ENCODE data around the gene NOS2.

Gene NOS2

DNA sequence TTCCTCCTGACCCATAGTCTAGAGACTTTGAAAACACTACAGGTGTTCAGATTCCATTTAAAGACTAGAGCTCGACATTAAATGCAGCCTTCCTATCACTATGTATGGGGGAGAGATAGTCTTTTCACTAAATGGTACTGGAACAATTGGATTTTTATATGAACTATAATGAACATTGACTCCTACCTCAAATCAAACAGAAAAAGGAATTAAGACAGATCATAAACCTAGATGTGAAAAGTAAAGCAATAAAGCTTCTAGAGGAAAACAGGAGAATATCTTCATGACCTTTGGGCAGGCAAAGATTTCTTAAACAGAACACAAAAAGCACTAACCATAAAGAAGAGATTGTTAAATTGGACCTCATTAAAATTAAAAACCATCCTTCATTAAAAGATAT is 18.8 kb upstream of the NOS2 start:
- in situ Hi-C loops (cut with HindIII; ENCODE audit: low sequenced_read_pairs) = no loop called here

DNA sequence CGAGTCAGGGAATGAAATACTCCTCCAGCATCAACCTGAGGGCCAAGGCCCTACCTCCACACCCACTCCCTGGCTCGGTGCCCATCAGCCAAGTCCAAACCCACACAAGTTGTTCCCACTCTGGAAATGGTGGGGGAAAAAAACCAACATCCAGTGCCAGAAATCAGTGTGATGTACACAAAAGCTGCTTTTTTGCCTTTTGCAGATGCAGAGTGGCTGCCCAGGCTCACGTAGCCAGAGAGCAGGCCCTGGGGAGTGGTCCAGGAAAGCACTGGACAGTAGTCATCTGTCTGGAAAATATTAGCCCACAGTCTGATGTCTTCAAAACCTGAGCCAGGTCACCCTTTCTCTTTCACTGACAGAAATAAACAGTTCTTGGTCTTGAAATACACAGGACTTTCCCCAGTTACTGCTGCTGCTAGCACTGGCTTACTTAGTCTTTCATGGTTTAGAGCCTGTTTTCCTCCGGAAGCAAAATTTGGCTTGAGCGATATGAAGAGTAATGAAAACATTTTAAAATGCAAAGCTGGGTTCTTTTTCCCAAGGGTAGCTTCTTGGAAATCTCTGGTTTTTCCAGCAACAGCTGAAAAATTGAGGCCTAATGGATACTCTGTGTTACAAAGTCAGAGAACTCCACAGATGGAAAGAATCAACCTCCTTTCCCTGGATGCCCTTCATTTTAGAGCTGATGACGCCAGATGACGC is 18.2 kb upstream of the NOS2 start:
- in situ Hi-C loops (cut with HindIII; ENCODE audit: low sequenced_read_pairs) = no loop called here

- in situ Hi-C loops (cut with HindIII; ENCODE audit: low sequenced_read_pairs) = no loop called here
These were observed 17.4 kb upstream of the NOS2 start for GRCh38 chr17:27817731-27818130.

- in situ Hi-C loops (cut with HindIII; ENCODE audit: low sequenced_read_pairs) = no loop called here
These were observed 16.6 kb upstream of the NOS2 start for GRCh38 chr17:27816946-27817345.

DNA sequence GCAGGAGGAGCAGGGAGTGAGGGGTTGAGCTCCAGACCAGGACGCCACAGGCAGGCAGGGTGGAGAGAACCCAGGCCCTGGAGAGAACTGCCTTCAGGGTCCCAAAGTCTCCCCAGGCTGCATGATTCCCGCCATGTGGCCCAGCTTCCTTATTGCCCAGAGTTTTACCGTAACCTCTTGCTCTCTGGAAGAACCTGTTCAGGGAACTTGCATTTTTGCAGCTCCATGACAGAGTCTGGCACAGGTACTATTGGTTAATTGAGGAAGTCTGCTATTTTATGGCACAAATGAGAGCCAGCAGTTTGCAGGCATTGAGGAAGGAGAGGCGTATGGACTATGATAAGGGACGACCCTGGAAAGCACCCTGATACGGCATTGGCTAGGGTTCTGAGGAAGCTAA is 11.6 kb upstream of the NOS2 start:
- in situ Hi-C loops (cut with HindIII; ENCODE audit: low sequenced_read_pairs) = no loop called here

DNA sequence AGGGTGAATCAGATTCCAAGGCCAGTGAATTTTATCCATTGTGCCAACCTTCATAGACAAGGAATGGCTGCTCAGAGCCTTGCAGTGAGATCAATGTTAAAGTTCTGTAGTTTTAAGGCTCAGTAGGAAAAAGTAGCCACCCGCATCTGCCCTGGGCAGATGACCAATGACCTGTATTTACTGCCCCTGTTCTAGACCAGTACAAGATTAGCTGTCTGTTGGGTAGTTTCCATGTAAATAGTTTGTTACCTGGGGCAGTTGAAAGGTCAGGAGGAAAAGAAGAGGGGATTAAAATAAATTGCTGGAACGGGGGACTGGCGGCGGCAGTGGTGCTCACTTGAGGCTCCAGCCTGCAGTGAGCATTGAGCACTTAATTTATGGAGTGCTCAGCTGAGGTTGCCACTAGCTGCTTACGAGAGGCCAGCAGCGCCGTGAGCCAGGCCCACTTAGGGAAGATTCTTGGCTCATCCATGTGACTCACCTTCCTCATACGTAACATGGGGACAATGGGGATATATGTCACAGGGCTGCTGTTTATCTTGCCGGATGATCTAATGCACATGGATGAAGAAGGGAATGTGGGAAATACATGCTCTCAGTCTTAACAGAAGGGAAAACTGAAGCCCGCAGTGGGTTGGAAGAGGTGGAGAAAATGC is 10.7 kb upstream of the NOS2 start:
- in situ Hi-C loops (cut with HindIII; ENCODE audit: low sequenced_read_pairs) = no loop called here

- in situ Hi-C loops (cut with HindIII; ENCODE audit: low sequenced_read_pairs) = no loop called here
These were observed 10.0 kb upstream of the NOS2 start for GRCh38 chr17:27810211-27810901.

GRCh38 chr17:27809555-27809954 is 9.2 kb upstream of the NOS2 start:
- in situ Hi-C loops (cut with HindIII; ENCODE audit: low sequenced_read_pairs) = loop anchor here (5.0 kb wide), 1 partner anchor 73 kb away; no protein-coding TSS in a partner anchor

GRCh38 chr17:27808628-27809027 is 8.3 kb upstream of the NOS2 start:
- in situ Hi-C loops (cut with HindIII; ENCODE audit: low sequenced_read_pairs) = loop anchor here (5.0 kb wide), 1 partner anchor 74 kb away; no protein-coding TSS in a partner anchor

DNA sequence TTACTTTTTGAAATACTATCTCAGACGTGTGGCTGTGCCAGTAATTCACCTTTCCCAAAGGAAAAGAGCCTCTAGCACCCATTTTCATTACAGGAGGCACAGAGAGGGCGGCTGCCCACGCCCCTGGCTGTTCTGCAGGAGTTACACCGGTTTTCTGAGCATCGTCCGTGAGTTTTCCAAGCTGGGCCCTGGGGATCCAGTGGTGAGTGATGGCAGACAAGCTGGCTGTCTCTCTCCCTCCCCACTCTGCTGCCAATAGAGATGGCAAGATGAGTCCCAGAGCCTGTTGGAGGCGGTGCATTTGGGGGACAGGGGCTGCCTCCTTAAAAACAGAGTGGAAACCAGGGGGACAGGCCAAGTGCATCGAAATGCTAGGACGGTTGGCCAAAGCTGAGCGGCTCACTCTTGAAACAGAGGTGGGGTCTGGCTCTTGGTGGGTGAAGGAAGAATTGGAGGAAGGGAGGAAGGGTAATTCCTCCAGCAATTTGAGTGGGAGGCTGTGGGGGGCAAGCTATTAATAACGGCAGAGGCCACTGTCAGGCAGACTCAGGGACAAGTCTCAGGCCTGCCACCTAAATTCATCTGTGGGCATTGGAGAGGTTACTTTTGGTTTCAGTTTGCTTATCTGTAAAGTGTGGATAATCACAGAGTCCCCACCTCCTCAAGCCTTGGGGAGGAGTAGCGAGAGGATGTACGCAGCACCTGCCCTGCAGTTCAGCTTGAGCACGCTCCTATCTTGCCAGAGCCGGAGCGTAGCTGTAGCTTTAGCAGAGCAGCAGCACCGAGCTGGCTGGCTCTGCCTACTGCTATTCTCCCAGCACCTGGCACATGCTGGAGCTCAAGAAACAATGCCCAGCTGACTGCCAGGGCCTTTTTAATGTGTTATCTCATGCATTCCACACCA is 7.5 kb upstream of the NOS2 start:
- in situ Hi-C loops (cut with HindIII; ENCODE audit: low sequenced_read_pairs) = loop anchor here (5.0 kb wide), 1 partner anchor 74 kb away; no protein-coding TSS in a partner anchor

- in situ Hi-C loops (cut with HindIII; ENCODE audit: low sequenced_read_pairs) = loop anchor here (5.0 kb wide), 1 partner anchor 77 kb away; no protein-coding TSS in a partner anchor
These were observed 5.3 kb upstream of the NOS2 start for GRCh38 chr17:27805520-27806146.

- in situ Hi-C loops (cut with HindIII; ENCODE audit: low sequenced_read_pairs) = no loop called here
These were observed 3.8 kb upstream of the NOS2 start for GRCh38 chr17:27804113-27804512.

DNA sequence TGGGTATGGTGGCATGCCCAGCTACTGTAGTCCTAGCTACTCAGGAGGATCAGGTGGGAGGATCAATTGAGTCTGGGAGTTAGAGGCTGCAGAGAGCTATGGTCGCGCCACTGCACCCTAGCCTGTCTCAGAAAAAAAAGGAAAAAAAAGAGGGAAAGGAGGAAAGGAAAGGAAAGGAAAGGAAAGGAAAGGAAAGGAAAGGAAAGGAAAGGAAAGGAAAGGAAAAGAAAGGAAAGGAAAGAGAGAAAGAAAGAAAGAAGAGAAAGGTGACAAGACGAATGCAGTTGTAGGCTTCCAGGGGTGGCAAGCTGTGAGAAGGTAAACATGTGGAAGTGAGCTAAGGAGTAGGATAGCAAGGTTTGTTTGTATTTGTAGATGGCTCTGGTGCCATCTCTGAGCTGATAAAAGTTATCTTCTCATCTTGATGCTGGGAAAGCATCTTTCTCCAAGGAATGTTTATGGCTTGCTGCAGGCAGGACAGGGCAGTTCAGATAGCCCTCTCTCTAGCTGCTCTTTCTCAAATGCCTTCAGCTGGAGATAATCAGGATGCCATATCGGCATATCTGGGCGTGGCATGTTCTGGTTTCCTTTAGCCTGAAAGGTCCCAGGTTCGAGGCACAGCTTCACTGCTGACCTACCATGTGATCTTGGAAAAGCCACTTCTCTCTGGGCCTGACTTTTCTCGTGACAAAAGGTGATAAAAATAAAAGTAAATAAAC is 2.8 kb upstream of the NOS2 start:
- in situ Hi-C loops (cut with HindIII; ENCODE audit: low sequenced_read_pairs) = no loop called here

- in situ Hi-C loops (cut with HindIII; ENCODE audit: low sequenced_read_pairs) = no loop called here
These were observed 1.7 kb upstream of the NOS2 start for GRCh38 chr17:27802033-27802432.

GRCh38 chr17:27798376-27798775 is 2.0 kb downstream of the NOS2 start:
- in situ Hi-C loops (cut with HindIII; ENCODE audit: low sequenced_read_pairs) = loop anchor here (25.0 kb wide), 2 partner anchors 111 to 489 kb away; no protein-coding TSS in a partner anchor

DNA sequence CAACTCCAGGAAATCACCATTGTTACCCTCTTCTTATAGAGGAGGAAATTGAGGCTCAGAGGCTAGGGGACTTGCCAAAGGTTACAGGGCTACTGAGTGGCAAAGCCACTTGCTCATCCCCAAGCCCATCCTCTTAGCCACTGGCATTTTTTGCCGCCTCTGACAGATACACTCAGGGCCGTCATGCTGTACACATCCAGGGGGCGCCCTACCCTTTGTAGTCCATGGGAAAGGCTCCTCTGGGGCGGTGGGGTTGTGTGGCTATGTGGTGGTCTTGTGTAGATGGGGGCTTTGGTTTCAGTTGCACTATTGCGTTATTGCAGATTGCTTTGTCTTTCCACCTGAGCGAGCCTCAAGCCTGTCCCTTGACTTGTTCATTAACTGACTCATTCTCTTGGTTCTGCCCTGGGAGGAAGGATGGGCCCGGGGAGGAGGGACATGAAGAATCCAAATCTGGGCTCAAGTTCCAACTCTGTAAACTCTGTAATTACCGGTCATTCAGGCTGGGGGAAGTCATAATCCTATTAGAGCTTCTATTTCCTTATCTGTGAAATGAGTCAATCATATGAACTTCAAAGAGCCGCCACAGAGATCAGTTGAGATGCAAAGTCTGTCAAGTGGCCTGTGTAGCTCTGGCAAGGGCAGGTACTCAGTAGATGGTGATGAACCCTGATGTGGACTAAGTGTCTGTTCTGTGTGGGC is 2.8 kb downstream of the NOS2 start:
- in situ Hi-C loops (cut with HindIII; ENCODE audit: low sequenced_read_pairs) = loop anchor here (25.0 kb wide), 2 partner anchors 110 to 490 kb away; no protein-coding TSS in a partner anchor

DNA sequence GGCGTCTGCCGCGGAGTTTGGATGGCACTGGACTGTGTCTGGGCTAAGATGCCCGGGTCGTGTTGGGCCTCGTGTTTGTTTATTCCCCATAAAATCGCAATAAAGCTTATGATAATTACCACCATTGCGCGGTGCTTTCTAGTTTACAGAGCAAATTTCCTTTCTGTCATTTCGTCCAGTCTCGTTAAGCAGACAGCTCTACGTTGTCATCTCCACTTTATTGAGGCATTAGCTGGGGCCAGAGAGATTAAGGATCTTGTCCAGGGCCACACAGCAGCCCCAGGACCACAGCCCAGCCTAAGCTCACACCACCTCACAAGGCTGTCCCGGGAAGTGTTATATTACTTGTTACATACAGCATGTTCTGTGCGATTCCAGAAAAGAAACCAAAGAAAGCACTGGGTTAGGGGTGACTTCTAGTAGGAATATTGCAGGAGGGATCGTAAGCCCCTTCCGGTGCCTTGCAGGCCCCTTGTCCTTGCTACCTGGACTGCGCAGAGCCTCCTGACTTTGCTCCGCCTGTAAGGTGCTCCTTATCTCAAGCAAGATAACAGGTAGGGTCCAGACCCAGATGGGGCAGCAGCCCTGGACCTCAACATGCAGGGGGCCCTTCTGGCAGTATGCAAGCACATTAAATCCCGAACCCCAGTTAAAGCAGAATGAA is 6.3 kb downstream of the NOS2 start:
- in situ Hi-C loops (cut with HindIII; ENCODE audit: low sequenced_read_pairs) = loop anchor here (25.0 kb wide), 2 partner anchors 107 to 493 kb away; no protein-coding TSS in a partner anchor

Data from endothelial cell of hepatic sinusoid (primary cell).